Embryonic facial prominence (tissue), 1 donor: Measurements from ENCODE around the gene PTGIS.
A peak's percentile ranks its signal among the peaks of the same experiment; 100 is the strongest.

Experiments
- DNase-seq: peaks from one replicate; pipeline ENCODE4 v3.0.0-alpha.2; 2016; ENCODE audit errors: extremely low spot score

PTGIS gene

GRCh38 chr20:49501917-49502316, 66.0 kb downstream of the PTGIS start:
- DNase-seq = no peak

GRCh38 chr20:49497398-49497669, 70.6 kb downstream of the PTGIS start:
- DNase-seq = no peak

- no peak for DNase-seq
Observed at GRCh38 chr20:49496553-49497397, 71.2 kb downstream of the PTGIS start.

- DNase-seq = no peak
Observed at GRCh38 chr20:49496043-49496442, 71.9 kb downstream of the PTGIS start.

GRCh38 chr20:49490689-49491088, 77.2 kb downstream of the PTGIS start:
- no peak for DNase-seq

GRCh38 chr20:49489688-49490087, 78.2 kb downstream of the PTGIS start:
- DNase-seq = no peak

GRCh38 chr20:49486064-49486463, 81.9 kb downstream of the PTGIS start:
- no peak for DNase-seq

GRCh38 chr20:49485563-49485962, 82.4 kb downstream of the PTGIS start:
- DNase-seq = no peak

- peak; percentile 68 for DNase-seq
Observed at GRCh38 chr20:49484180-49485140, 83.5 kb downstream of the PTGIS start.

GRCh38 chr20:49483696-49484123, 84.2 kb downstream of the PTGIS start:
- no peak for DNase-seq

- DNase-seq = no peak
Observed at GRCh38 chr20:49483018-49483695, 84.8 kb downstream of the PTGIS start.

GRCh38 chr20:49482621-49483017, 85.3 kb downstream of the PTGIS start, which contains the start of gene KCNB1:
Gene KCNB1, minus strand, starts transcription at chr20:49482668. Its CDS starts 188 bp downstream, at chr20:49482480.
- peak; percentile 11 for DNase-seq

GRCh38 chr20:49482173-49482572, 85.8 kb downstream of the PTGIS start:
- DNase-seq = no peak

GRCh38 chr20:49481116-49481515, 86.8 kb downstream of the PTGIS start:
- DNase-seq = no peak

GRCh38 chr20:49480236-49480635, 87.7 kb downstream of the PTGIS start:
- DNase-seq = no peak

- DNase-seq = no peak
Observed at GRCh38 chr20:49479785-49480184, 88.2 kb downstream of the PTGIS start.

- no peak for DNase-seq
Observed at GRCh38 chr20:49478754-49479689, 88.9 kb downstream of the PTGIS start.

GRCh38 chr20:49478266-49478665, 89.7 kb downstream of the PTGIS start:
- no peak for DNase-seq

- DNase-seq = no peak
Observed at GRCh38 chr20:49477200-49477599, 90.7 kb downstream of the PTGIS start.

GRCh38 chr20:49476016-49476355, 92.0 kb downstream of the PTGIS start:
- DNase-seq = no peak
